ENCODE data around the gene C1orf105.

- TF ChIP-seq EZH2 (IDR thresholded peaks at IDR 0.05; ENCODE audit: borderline replicate concordance), result no peak
- TF ChIP-seq CTCF (IDR thresholded peaks at IDR 0.05; ENCODE audit: poor library complexity), result no peak
These were observed 78.4 kb downstream of the C1orf105 start for GRCh38 chr1:172498857-172499256.
